Activated T-cell treated with anti-CD3 and anti-CD28 coated beads, Interleukin-2, amount 50 U/mL, for 72 hours (primary cell): ENCODE results near the gene ATG4A. TPM values are rescaled to one million over a fixed set of nuclear protein-coding genes. Genes with fewer than 3 reads are reported as not detected.

Source experiments
- ATAC-seq, 2 donors: fragments of 150-1000 bp; cut with Tn5 transposase; replicated peaks in 1 of 2; 2 replicates each; pipeline ENCODE4 v1.10.0; 2021; ENCODE audit warnings: moderate library complexity in 2 of 2, mild to moderate bottlenecking in 1 of 2
- DNase-seq, 2 donors: peaks; one replicate each; pipeline ENCODE4 v3.0.0; 2021 to 2022; ENCODE audit warnings: mixed read lengths in 1 of 2
- H3K27ac Mint-ChIP-seq: one replicate; pipeline ENCODE4 v1.8.0; 2022; ENCODE audit warnings: mild to moderate bottlenecking, moderate library complexity, mixed read lengths
- H3K27me3 Mint-ChIP-seq: one replicate; pipeline ENCODE4 v1.8.0; 2022; ENCODE audit warnings: low read depth, mixed read lengths
- H3K36me3 Mint-ChIP-seq, 2 donors: one replicate each; pipeline ENCODE4 v1.8.0; 2022; ENCODE audit warnings: mixed read lengths in 2 of 2, mild to moderate bottlenecking in 1 of 2; ENCODE audit not compliant: insufficient read depth in 2 of 2
- H3K4me1 Mint-ChIP-seq: one replicate; pipeline ENCODE4 v1.8.0; 2022; ENCODE audit warnings: low read depth, mixed read lengths
- H3K4me3 Mint-ChIP-seq, 2 donors: one replicate each; pipeline ENCODE4 v1.8.0; 2022; ENCODE audit warnings: mild to moderate bottlenecking in 2 of 2, mixed read lengths in 2 of 2, moderate library complexity in 2 of 2
- H3K9me3 Mint-ChIP-seq, 2 donors: one replicate each; pipeline ENCODE4 v1.8.0; 2022; ENCODE audit warnings: mixed read lengths in 2 of 2
- total RNA-seq, 2 donors: library from RNA; stranded (reverse); gene quantifications; one replicate each; pipeline ENCODE4 v1.2.3, GENCODE V29; 2022

Gene ATG4A
- total RNA-seq, 2 donors from 2014 or later, result 9.2 to 10.3 TPM

DNA sequence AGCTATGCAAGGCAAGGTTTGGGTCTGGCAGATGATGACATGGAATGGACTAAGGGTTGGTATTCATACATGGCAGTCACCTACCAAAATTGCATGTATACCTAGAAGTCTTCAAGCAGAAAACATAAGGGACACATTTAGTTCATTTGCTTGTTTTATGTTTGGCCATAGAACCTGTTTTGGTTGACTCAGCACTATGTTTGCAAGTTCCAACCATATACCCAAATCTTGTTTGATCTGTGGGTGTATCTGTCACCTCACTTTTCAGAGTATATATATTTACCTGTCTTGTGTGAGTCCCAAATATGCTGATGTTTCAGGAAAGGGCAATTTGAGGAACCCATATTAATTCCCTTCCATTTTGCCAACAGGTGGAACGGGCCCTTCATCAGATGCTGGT lies 39.3 kb downstream of the ATG4A start:
- ATAC-seq, result no peak
- H3K27ac Mint-ChIP-seq, result no peak overlapping the region
- peaks cover 0 to 3% of the 10 kb centered on the region in 2 donors for H3K36me3 Mint-ChIP-seq
- DNase-seq, result no peak
- no peaks in the 10 kb centered on the region for H3K9me3 Mint-ChIP-seq
- peaks cover 18% of the 10 kb centered on the region for H3K27me3 Mint-ChIP-seq
- H3K4me1 Mint-ChIP-seq, result no peaks in the 10 kb centered on the region
- H3K4me3 Mint-ChIP-seq, result no peak overlapping the region

- peaks cover 18% of the 10 kb centered on the region for H3K27me3 Mint-ChIP-seq
- DNase-seq (no peak), ATAC-seq (no peak)
- no peaks in the 10 kb centered on the region for H3K9me3 Mint-ChIP-seq
- peaks cover 0 to 3% of the 10 kb centered on the region in 2 donors for H3K36me3 Mint-ChIP-seq
- H3K4me3 Mint-ChIP-seq, result no peak overlapping the region
- H3K27ac Mint-ChIP-seq, result no peak overlapping the region
- H3K4me1 Mint-ChIP-seq, result no peaks in the 10 kb centered on the region
Measured at GRCh38 chrX:108131471-108131870, 39.9 kb downstream of the ATG4A start.

GRCh38 chrX:108132034-108132433 lies 40.5 kb downstream of the ATG4A start:
- DNase-seq (no peak), ATAC-seq (no peak)
- Mint-ChIP-seq H3K4me3 (no peak overlapping the region), H3K4me1 (no peaks in the 10 kb centered on the region), H3K27me3 (peaks cover 18% of the 10 kb centered on the region), H3K36me3 (peaks cover 0 to 3% of the 10 kb centered on the region in 2 donors), H3K9me3 (no peaks in the 10 kb centered on the region), H3K27ac (no peak overlapping the region)

DNA sequence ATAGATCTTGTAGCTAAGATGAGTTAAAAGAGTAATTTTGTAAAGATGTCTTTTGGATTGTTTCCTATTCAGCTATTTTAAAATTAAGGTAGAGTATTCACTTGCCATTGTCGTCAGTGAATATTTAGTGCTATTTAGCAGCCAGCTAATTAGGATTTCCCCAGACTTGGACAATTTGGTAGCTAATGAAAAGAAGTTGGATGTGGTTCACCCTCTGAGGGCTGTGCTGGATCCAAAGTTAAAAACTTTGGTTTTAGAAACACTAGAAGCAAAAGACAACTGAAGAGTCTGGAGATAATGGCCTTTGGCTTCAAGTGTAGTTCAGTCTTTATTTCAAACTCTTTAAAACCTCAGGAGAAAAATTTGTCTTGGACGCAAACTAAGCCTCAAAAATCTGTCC lies 41.3 kb downstream of the ATG4A start:
- no peak for DNase-seq
- Mint-ChIP-seq H3K4me3 (no peak overlapping the region), H3K27me3 (peaks cover 18% of the 10 kb centered on the region), H3K27ac (no peak overlapping the region), H3K36me3 (peaks cover 0 to 3% of the 10 kb centered on the region in 2 donors), H3K4me1 (no peaks in the 10 kb centered on the region), H3K9me3 (no peaks in the 10 kb centered on the region)
- ATAC-seq, result no peak

- Mint-ChIP-seq H3K4me3 (no peak overlapping the region), H3K9me3 (no peaks in the 10 kb centered on the region), H3K27me3 (peaks cover 18% of the 10 kb centered on the region), H3K4me1 (no peaks in the 10 kb centered on the region), H3K27ac (no peak overlapping the region), H3K36me3 (peaks cover 2 to 3% of the 10 kb centered on the region in 2 donors)
- no peak for ATAC-seq
- DNase-seq, result no peak
Measured at GRCh38 chrX:108134724-108135123, 43.1 kb downstream of the ATG4A start.

- Mint-ChIP-seq H3K36me3 (peaks cover 0 to 2% of the 10 kb centered on the region in 2 donors), H3K27me3 (peaks cover 6% of the 10 kb centered on the region), H3K27ac (no peak overlapping the region), H3K4me3 (no peak overlapping the region), H3K4me1 (no peaks in the 10 kb centered on the region), H3K9me3 (no peaks in the 10 kb centered on the region)
- no peak for DNase-seq
- ATAC-seq, result no peak
Measured at GRCh38 chrX:108138814-108139702, 47.5 kb downstream of the ATG4A start.

- DNase-seq (peak; percentile 16 to 21), ATAC-seq (peak; percentile 95 to 97)
- Mint-ChIP-seq H3K27ac (no peak overlapping the region), H3K27me3 (peaks cover 24% of the 10 kb centered on the region), H3K4me1 (peaks cover 18% of the 10 kb centered on the region), H3K9me3 (peaks cover 0 to 3% of the 10 kb centered on the region in 2 donors), H3K4me3 (peak overlapping the region in 1 of 2 donors; percentile 15), H3K36me3 (peaks cover 4 to 12% of the 10 kb centered on the region in 2 donors)
Measured at GRCh38 chrX:108148524-108148923, 56.9 kb downstream of the ATG4A start.

DNA sequence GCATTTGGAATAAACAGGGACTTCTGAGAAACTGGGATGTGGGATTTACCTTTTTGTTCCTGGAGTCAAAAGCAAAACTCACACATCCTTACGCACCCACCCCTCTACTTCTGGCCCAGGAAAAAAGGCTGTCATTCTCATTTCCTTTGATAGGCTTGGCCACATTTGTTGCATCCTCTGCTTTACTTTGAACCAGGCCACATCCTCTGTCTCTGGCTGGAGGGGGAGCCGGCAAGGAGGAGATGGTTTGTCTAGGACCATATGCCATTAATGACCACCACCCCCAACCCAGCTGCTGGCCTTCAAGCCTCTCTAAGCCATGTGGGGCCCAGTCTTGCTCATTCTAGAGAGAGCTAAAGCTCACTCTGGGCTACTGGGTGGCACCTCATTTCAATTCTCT lies 64.5 kb downstream of the ATG4A start:
- Mint-ChIP-seq H3K27ac (no peak overlapping the region), H3K36me3 (no peaks in the 10 kb centered on the region), H3K9me3 (no peaks in the 10 kb centered on the region), H3K4me1 (no peaks in the 10 kb centered on the region), H3K4me3 (no peak overlapping the region), H3K27me3 (peaks cover 15% of the 10 kb centered on the region)
- ATAC-seq, result no peak
- no peak for DNase-seq

DNA sequence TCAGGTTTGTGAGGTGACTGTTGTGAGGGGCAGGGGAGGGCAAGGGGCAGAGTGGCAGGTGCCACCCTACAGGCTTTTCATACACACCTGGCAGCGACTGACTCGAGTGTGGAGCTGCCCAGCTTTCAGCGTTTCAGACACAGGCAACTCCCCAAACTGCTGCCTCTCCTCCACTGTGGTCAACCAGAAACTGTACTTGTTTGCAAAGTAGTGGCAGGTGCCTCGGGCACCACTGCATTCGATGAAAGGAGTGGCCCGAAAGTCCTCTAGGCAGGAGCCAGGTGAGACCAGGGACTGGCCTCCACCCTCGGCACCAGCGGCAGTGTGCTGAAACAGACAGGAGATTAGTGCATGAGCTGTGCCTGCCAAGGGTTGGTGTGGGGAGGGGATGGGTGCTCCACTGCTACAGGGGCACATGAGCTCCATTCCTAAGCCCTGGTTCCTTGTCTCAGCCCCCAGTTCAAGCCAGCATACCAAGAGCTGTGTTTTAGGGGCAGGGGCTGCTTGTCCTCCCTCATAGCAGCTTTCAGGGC lies 65.4 kb downstream of the ATG4A start:
- Mint-ChIP-seq H3K27ac (no peak overlapping the region), H3K4me3 (no peak overlapping the region), H3K36me3 (no peaks in the 10 kb centered on the region), H3K9me3 (no peaks in the 10 kb centered on the region), H3K27me3 (peaks cover 9% of the 10 kb centered on the region), H3K4me1 (no peaks in the 10 kb centered on the region)
- DNase-seq, result no peak
- ATAC-seq, result no peak

- ATAC-seq, result no peak
- Mint-ChIP-seq H3K4me1 (no peaks in the 10 kb centered on the region), H3K27ac (no peak overlapping the region), H3K27me3 (peaks cover 9% of the 10 kb centered on the region), H3K36me3 (no peaks in the 10 kb centered on the region), H3K9me3 (no peaks in the 10 kb centered on the region), H3K4me3 (no peak overlapping the region)
- no peak for DNase-seq
Measured at GRCh38 chrX:108157628-108158027, 66.0 kb downstream of the ATG4A start.

- Mint-ChIP-seq H3K9me3 (no peaks in the 10 kb centered on the region), H3K4me3 (no peak overlapping the region), H3K36me3 (no peaks in the 10 kb centered on the region), H3K27me3 (peaks cover 9% of the 10 kb centered on the region), H3K4me1 (no peaks in the 10 kb centered on the region), H3K27ac (no peak overlapping the region)
- ATAC-seq (no peak), DNase-seq (no peak)
Measured at GRCh38 chrX:108159028-108159670, 67.6 kb downstream of the ATG4A start.

- H3K4me1 Mint-ChIP-seq, result no peaks in the 10 kb centered on the region
- H3K4me3 Mint-ChIP-seq, result no peak overlapping the region
- ATAC-seq (no peak), DNase-seq (no peak)
- H3K27ac Mint-ChIP-seq, result no peak overlapping the region
- H3K36me3 Mint-ChIP-seq, result no peaks in the 10 kb centered on the region
- no peaks in the 10 kb centered on the region for H3K9me3 Mint-ChIP-seq
- peaks cover 9% of the 10 kb centered on the region for H3K27me3 Mint-ChIP-seq
Measured at GRCh38 chrX:108160309-108160708, 68.7 kb downstream of the ATG4A start.

DNA sequence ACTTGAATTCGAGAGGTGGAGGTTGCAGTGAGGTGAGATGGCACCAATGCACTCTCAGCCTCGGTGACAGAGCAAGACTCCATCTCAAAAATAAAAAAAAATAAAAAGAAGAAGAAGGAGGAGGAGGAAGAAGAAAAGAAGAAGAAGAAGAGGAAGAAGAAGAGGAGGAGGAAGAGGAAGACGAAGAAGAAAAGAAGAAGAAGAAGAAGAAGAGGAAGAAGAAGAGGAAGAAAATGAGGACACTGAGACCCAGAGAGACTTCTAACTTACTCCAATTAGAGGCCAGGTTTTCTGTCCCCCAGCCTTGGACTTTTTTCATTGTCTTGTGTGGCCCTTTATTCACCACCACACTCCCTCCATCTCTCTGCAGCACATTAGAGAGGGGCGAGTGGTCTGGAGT lies 70.7 kb downstream of the ATG4A start:
- Mint-ChIP-seq H3K4me3 (no peak overlapping the region), H3K27me3 (peaks cover 9% of the 10 kb centered on the region), H3K27ac (no peak overlapping the region), H3K9me3 (no peaks in the 10 kb centered on the region), H3K4me1 (no peaks in the 10 kb centered on the region), H3K36me3 (no peaks in the 10 kb centered on the region)
- ATAC-seq (no peak), DNase-seq (no peak)
